ENCODE data around the gene FAM24A.

The FAM24A gene

GRCh38 chr10:122931088-122931906, 20.9 kb downstream of the FAM24A start:
- no peak for DNase-seq

GRCh38 chr10:122939133-122939855, 28.9 kb downstream of the FAM24A start:
- DNase-seq = no peak

GRCh38 chr10:122939856-122940543, 29.6 kb downstream of the FAM24A start:
- DNase-seq = no peak

GRCh38 chr10:122949296-122949695, 38.9 kb downstream of the FAM24A start:
- DNase-seq = no peak

- peak; percentile 99 for DNase-seq
These were observed 43.7 kb downstream of the FAM24A start, which contains the start of gene C10orf88 for GRCh38 chr10:122953902-122954730. Gene C10orf88, minus strand, starts transcription at chr10:122954227. Its CDS starts 49 bp downstream, at chr10:122954178.

- DNase-seq = no peak
These were observed 44.3 kb downstream of the FAM24A start for GRCh38 chr10:122954731-122955050.

GRCh38 chr10:122955892-122956291, 45.5 kb downstream of the FAM24A start:
- DNase-seq = no peak

- DNase-seq = no peak
These were observed 47.1 kb downstream of the FAM24A start for GRCh38 chr10:122957474-122957873.

GRCh38 chr10:122962405-122962804, 52.0 kb downstream of the FAM24A start:
- peak; percentile 8 for DNase-seq
